ENCODE results near the gene HTT. TPM values are rescaled to one million over a fixed set of nuclear protein-coding genes. Genes with fewer than 3 reads are reported as not detected.
"Not testable (repeated sequence)": the region's sequence is repeated elsewhere in the genome, so short reads cannot be mapped to it uniquely, and the experiment has no call there.

Gene HTT
- total and polyA plus RNA-seq, 10 donors, result 10.0 to 124 (median 84.4) TPM

GRCh38 chr4:3145234-3145924 is 70.9 kb downstream of the HTT start:
- 88 to 96% (median 94%) methylated on average over 2 of the region's 2 CpGs for WGBS, 5 donors
- no peak for DNase-seq
- H3K4me1 ChIP-seq, result no peaks in the 10 kb centered on the region
- no peak overlapping the region for H3K4me3 ChIP-seq
- intact Hi-C loops (cut with DNase I; ENCODE audit: low total_unique reads), result no loop called here
- no peak overlapping the region for H3K27ac ChIP-seq
- no peaks in the 10 kb centered on the region for H3K9me3 ChIP-seq
- TF ChIP-seq POLR2A (IDR thresholded peaks at IDR 0.05), result no peak
- TF ChIP-seq POLR2AphosphoS5 (IDR thresholded peaks at IDR 0.05), result no peak
- TF ChIP-seq, protein P1, sequence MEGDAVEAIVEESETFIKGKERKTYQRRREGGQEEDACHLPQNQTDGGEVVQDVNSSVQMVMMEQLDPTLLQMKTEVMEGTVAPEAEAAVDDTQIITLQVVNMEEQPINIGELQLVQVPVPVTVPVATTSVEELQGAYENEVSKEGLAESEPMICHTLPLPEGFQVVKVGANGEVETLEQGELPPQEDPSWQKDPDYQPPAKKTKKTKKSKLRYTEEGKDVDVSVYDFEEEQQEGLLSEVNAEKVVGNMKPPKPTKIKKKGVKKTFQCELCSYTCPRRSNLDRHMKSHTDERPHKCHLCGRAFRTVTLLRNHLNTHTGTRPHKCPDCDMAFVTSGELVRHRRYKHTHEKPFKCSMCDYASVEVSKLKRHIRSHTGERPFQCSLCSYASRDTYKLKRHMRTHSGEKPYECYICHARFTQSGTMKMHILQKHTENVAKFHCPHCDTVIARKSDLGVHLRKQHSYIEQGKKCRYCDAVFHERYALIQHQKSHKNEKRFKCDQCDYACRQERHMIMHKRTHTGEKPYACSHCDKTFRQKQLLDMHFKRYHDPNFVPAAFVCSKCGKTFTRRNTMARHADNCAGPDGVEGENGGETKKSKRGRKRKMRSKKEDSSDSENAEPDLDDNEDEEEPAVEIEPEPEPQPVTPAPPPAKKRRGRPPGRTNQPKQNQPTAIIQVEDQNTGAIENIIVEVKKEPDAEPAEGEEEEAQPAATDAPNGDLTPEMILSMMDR (IDR thresholded peaks at IDR 0.05 in 8 of 11, conservative IDR thresholded peaks at IDR 0.05 in 3 of 11), result no peak
- H3K36me3 ChIP-seq, result peaks cover 6 to 100% (median 83%) of the 10 kb centered on the region in 6 donors
- H3K27me3 ChIP-seq (replicated peaks in 1 of 7), result no peaks in the 10 kb centered on the region

DNA sequence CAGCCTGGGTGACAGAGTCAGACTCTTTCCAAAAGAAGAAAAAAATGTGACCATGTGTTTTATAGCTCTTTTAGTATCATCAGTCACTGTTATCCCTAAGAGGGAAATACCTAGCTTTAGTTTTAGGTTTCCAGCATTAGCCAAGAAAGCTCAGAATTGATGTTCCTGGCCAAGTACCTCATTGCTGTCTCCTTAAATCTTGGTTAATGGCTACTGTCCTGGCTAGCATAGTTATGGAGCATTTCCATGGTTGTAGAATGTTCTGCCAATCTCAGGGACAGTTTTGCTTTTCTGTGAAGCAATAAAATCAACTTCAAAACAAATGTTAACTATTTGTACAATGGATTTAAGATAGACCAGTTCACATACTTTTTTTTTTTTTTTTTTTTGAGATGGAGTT is 74.4 kb downstream of the HTT start:
- no peak for DNase-seq
- intact Hi-C loops (cut with DNase I; ENCODE audit: low total_unique reads), result no loop called here
- Histone ChIP-seq H3K9me3 (no peaks in the 10 kb centered on the region), H3K36me3 (peaks cover 4 to 100% (median 83%) of the 10 kb centered on the region in 6 donors), H3K27ac (no peak overlapping the region), H3K4me1 (no peaks in the 10 kb centered on the region), H3K4me3 (no peak overlapping the region), H3K27me3 (replicated peaks in 1 of 7) (no peaks in the 10 kb centered on the region)
- TF ChIP-seq, protein P1 (IDR thresholded peaks at IDR 0.05 in 8 of 11, conservative IDR thresholded peaks at IDR 0.05 in 3 of 11), result no peak
- TF ChIP-seq POLR2AphosphoS5 (IDR thresholded peaks at IDR 0.05), result no peak
- TF ChIP-seq POLR2A (IDR thresholded peaks at IDR 0.05), result no peak

- H3K27ac ChIP-seq; H3K9me3 ChIP-seq; H3K27me3 ChIP-seq (replicated peaks in 1 of 7); H3K4me1 ChIP-seq; DNase-seq; H3K4me3 ChIP-seq; intact Hi-C loops (cut with DNase I; ENCODE audit: low total_unique reads): not testable (repeated sequence)
- 80 to 100% (median 83%) methylated on average over 1 of the region's 1 CpG for WGBS, 5 donors
- peaks cover 6 to 100% (median 87%) of the 10 kb centered on the region in 6 donors for H3K36me3 ChIP-seq
Measured at GRCh38 chr4:3151238-3151637, 76.8 kb downstream of the HTT start.

DNA sequence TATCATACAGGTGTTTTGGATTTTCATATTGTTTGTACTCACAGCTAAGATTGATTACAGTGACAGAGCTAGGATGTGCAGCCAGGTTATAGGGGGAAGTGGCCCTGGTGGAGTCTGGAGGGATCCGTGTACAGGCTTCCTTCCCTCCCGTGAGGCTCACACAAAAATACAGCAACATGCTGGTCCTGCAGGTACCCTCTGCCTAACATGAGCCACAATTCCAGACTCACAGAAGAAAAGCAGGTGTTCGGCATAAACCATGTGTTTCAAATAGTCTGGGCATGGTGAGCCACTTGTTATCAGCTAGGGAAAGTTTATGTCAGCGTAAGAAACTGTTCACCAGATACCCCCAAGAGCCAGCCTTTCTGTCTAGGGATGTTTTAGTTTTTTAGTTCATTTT is 82.9 kb downstream of the HTT start:
- 84 to 95% (median 92%) methylated on average over 4 of the region's 4 CpGs for WGBS, 5 donors
- H3K4me1 ChIP-seq, result no peaks in the 10 kb centered on the region
- H3K27ac ChIP-seq, result no peak overlapping the region
- TF ChIP-seq POLR2A (IDR thresholded peaks at IDR 0.05) (no peak), POLR2AphosphoS5 (IDR thresholded peaks at IDR 0.05) (no peak)
- TF ChIP-seq, protein P1 (IDR thresholded peaks at IDR 0.05 in 8 of 11, conservative IDR thresholded peaks at IDR 0.05 in 3 of 11), result no peak
- peaks cover 10 to 100% (median 87%) of the 10 kb centered on the region in 6 donors for H3K36me3 ChIP-seq
- no peak overlapping the region for H3K4me3 ChIP-seq
- H3K27me3 ChIP-seq (replicated peaks in 1 of 7), result no peaks in the 10 kb centered on the region
- intact Hi-C loops (cut with DNase I; ENCODE audit: low total_unique reads), result no loop called here
- peaks cover 0 to 17% (median 15%) of the 10 kb centered on the region in 8 donors for H3K9me3 ChIP-seq
- no peak for DNase-seq

Data from spleen (tissue), 11 donors.